ENCODE results near the gene WDR70. TPM values are rescaled to one million over a fixed set of nuclear protein-coding genes. Genes with fewer than 3 reads are reported as not detected.
"Not testable (repeated sequence)": the region's sequence is repeated elsewhere in the genome, so short reads cannot be mapped to it uniquely, and the experiment has no call there.

WDR70 gene
- total RNA-seq, 1 donor from 2014 or later, result 18.7 TPM

DNA sequence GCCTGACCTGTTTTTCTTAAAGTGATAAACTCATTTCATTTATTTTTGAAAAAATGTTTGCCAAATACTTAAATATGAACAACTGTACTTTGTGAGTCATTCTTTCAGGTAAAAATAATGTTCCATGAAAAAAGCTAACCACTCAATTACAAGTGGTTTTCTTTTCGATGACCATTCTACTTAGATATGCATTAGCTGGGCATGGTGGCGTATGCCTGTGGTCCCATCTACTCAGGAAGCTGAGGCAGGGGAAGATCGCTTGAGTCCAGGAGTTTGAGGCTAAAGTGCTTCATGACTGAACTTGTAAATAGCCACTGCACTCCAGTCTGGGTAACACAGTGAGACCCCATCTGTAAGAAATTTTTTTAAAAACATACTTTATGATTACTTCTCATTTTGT, 4.0 kb upstream of the WDR70 start:
- intact Hi-C loops (cut with micrococcal nuclease), result no loop called here
- Histone ChIP-seq H3K27me3 (ENCODE audit: low read depth) (no peaks in the 10 kb centered on the region), H3K4me3 (no peak overlapping the region), H3K27ac (replicated peaks) (no peak overlapping the region), H3K36me3 (no peaks in the 10 kb centered on the region), H3K4me1 (peaks cover 26% of the 10 kb centered on the region), H3K9me3 (replicated peaks) (no peaks in the 10 kb centered on the region)
- DNase-seq, result no peak
- no peak for TF ChIP-seq CTCF (IDR thresholded peaks at IDR 0.05; ENCODE audit: borderline replicate concordance)

DNA sequence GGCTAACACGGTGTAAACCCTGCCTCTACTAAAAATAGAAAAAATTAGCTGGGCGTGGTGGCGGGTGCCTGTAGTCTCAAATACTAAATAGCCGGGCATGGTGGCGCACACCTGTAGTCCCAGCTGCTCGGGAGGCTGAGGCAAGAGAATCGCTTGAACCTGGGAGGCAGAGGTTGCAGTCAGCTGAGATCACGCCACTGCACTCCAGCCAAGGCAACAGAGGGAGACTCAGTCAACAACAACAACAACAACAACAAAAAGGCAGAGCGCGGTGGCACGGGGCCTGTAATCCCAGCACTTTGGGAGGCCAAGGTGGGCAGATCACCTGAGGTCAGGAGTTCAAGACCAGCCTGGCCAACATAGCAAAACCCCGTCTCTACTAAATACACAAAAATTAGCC, 1.1 kb upstream of the WDR70 start:
- peaks cover 20% of the 10 kb centered on the region for H3K4me1 ChIP-seq
- H3K9me3 ChIP-seq (replicated peaks); H3K27ac ChIP-seq (replicated peaks); intact Hi-C loops (cut with micrococcal nuclease); H3K4me3 ChIP-seq; DNase-seq; H3K27me3 ChIP-seq (ENCODE audit: low read depth): not testable (repeated sequence)
- H3K36me3 ChIP-seq, result peaks cover 15% of the 10 kb centered on the region

- H3K4me1 ChIP-seq, result no peaks in the 10 kb centered on the region
- H3K9me3 ChIP-seq (replicated peaks), result no peaks in the 10 kb centered on the region
- H3K36me3 ChIP-seq, result peaks cover 38% of the 10 kb centered on the region
- TF ChIP-seq CTCF (IDR thresholded peaks at IDR 0.05; ENCODE audit: borderline replicate concordance), result no peak
- no peak overlapping the region for H3K27ac ChIP-seq (replicated peaks)
- H3K4me3 ChIP-seq, result no peak overlapping the region
- no peak for DNase-seq
- intact Hi-C loops (cut with micrococcal nuclease), result no loop called here
- no peaks in the 10 kb centered on the region for H3K27me3 ChIP-seq (ENCODE audit: low read depth)
These were observed 12.5 kb downstream of the WDR70 start for GRCh38 chr5:37391591-37391990.

- no peak for DNase-seq
- TF ChIP-seq CTCF (IDR thresholded peaks at IDR 0.05; ENCODE audit: borderline replicate concordance), result no peak
- H3K4me3 ChIP-seq, result no peak overlapping the region
- intact Hi-C loops (cut with micrococcal nuclease), result no loop called here
- H3K36me3 ChIP-seq, result peaks cover 71% of the 10 kb centered on the region
- H3K27me3 ChIP-seq (ENCODE audit: low read depth), result no peaks in the 10 kb centered on the region
- no peaks in the 10 kb centered on the region for H3K4me1 ChIP-seq
- no peak overlapping the region for H3K27ac ChIP-seq (replicated peaks)
- no peaks in the 10 kb centered on the region for H3K9me3 ChIP-seq (replicated peaks)
These were observed 17.2 kb downstream of the WDR70 start for GRCh38 chr5:37396352-37396751.

DNA sequence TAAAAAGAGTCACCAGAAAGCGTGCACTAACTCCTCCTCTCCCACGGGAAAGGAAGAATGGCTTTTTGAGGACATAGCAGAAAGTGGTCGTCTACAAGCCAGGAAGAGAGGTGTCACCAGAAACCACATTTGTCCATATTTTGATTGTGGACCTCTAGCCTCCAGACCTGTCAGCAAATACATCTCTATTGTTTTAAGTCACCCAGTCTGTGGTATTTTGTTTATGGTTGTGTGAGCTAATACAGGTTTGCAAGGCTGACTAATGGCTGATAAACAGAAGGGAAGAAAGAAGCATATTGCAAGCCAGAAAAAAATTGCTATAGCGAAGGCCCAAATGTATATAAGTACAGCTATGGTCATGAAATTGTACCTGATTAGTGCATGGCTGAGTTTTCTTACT, 21.4 kb downstream of the WDR70 start:
- no peak for DNase-seq
- no peak for TF ChIP-seq CTCF (IDR thresholded peaks at IDR 0.05; ENCODE audit: borderline replicate concordance)
- peaks cover 61% of the 10 kb centered on the region for H3K36me3 ChIP-seq
- no peaks in the 10 kb centered on the region for H3K4me1 ChIP-seq
- H3K9me3 ChIP-seq (replicated peaks), result no peaks in the 10 kb centered on the region
- H3K27me3 ChIP-seq (ENCODE audit: low read depth), result no peaks in the 10 kb centered on the region
- H3K4me3 ChIP-seq, result no peak overlapping the region
- H3K27ac ChIP-seq (replicated peaks), result no peak overlapping the region
- intact Hi-C loops (cut with micrococcal nuclease), result no loop called here

DNA sequence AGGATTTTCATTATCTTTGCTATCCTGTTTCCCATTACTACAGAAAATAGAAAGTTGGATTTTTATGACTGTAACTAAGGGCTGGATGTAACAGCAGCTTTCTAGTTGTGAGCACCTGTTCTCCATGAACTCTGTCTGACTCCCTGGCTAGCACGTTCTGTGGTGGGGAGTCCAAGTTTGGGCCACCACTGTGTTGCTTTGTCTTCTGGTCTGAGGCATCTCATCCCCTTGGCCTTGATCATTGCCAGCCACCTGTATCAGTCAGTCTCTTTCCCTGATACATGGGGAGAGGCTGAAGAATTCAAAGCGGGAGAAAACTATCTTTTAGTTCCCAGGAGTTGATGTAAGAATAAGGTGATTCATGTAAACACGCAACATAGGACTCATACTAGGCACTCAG, 33.4 kb downstream of the WDR70 start:
- no peak overlapping the region for H3K4me3 ChIP-seq
- H3K9me3 ChIP-seq (replicated peaks), result no peaks in the 10 kb centered on the region
- no peaks in the 10 kb centered on the region for H3K4me1 ChIP-seq
- H3K27ac ChIP-seq (replicated peaks), result no peak overlapping the region
- no peak for TF ChIP-seq CTCF (IDR thresholded peaks at IDR 0.05; ENCODE audit: borderline replicate concordance)
- no peak for DNase-seq
- no peaks in the 10 kb centered on the region for H3K27me3 ChIP-seq (ENCODE audit: low read depth)
- peaks cover 48% of the 10 kb centered on the region for H3K36me3 ChIP-seq
- intact Hi-C loops (cut with micrococcal nuclease), result no loop called here

DNA sequence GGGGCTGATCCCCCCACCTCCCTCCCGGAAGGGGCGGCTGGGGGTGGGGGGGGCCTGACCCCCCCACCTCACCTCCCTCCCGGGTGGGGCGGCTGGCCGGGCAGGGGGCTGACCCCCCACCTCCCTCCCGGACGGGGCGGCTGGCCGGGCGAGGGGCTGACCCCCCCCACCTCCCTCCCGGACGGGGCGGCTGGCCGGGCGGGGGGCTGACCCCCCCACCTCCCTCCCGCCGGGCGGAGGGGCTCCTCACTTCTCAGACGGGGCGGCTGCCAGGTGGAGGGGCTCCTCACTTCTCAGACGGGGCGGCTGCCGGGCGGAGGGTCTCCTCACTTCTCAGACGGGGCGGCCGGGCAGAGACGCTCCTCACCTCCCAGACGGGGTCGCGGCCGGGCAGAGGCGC, 36.3 kb downstream of the WDR70 start:
- intact Hi-C loops (cut with micrococcal nuclease); H3K27ac ChIP-seq (replicated peaks); H3K4me3 ChIP-seq; DNase-seq; H3K9me3 ChIP-seq (replicated peaks); H3K27me3 ChIP-seq (ENCODE audit: low read depth); H3K4me1 ChIP-seq: not testable (repeated sequence)
- H3K36me3 ChIP-seq, result peaks cover 41% of the 10 kb centered on the region

Data from left ventricle myocardium inferior (tissue), 1 donor.